ENCODE results near the gene CCDC17.

GRCh38 chr1:45656573-45657226 is 32.8 kb upstream of the CCDC17 start:
- TF ChIP-seq CTCF (IDR thresholded peaks at IDR 0.05) (no peak), POLR2A (IDR thresholded peaks at IDR 0.05) (no peak)

All from right lobe of liver (tissue), 4 donors.